ENCODE results near the gene CACNA2D3.

CACNA2D3 gene

DNA sequence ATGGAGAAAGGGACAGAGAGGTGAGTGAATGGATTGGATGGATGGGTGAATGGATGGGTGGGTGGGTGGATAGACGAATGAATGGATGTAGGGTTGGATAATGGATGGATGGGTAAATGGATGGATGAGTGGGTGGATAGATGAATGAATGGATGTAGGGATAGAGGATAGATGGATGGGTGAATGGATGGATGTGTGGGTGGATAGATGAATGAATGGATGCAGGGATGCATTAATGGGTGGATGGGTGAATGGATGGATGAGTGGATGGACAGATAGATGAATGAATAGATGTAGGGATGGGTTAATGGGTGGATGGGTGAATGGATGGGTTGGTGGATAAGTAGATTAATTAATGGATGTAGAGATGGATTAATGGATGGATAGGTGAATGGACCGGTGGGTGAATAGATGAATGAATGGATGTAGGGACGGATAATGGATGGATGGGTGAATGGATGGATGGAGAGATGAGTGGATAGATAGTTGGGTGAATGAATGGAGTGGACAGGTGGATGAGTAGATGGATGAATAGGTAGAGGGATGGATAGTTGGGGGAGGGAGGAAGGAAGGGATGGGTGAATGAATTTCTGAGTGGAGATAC is 28.6 kb downstream of the CACNA2D3 start:
- H3K4me1 ChIP-seq (ENCODE audit: control insufficient read depth, insufficient read depth, low read length, poor library complexity, severe bottlenecking), result no peaks in the 10 kb centered on the region
- WGBS, 2 experiments (ENCODE audit: insufficient coverage in 2 of 2), result 73 to 92% methylated on average over 3 of the region's 3 CpGs
- H3K36me3 ChIP-seq (ENCODE audit: control insufficient read depth, insufficient read depth, low read length), result no peaks in the 10 kb centered on the region
- no peak overlapping the region for H3K4me3 ChIP-seq (ENCODE audit: extremely low read depth, insufficient read depth, low read length, poor library complexity, severe bottlenecking)
- no peak overlapping the region for H3K27ac ChIP-seq (ENCODE audit: low read depth, low read length, severe bottlenecking)
- no peaks in the 10 kb centered on the region for H3K9me3 ChIP-seq (ENCODE audit: control insufficient read depth, low read length)

DNA sequence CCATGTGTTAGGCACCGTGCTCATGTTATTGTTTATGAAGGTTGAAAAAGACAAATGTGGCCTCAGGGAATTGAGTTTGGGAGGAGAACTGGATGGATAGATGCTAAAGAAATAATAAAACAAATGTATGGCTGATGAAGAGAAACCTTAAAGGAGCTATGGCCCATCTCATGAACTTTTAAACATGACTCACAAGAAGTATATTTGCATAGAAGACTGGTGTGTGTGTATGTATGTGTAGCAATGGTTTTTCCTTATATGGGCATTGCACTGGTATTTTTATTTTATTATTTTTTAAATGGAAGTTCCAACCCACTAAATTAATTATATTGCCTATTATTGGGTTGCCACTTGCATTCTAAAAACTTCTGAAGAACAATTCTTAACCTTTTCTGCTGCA is 31.1 kb downstream of the CACNA2D3 start:
- Histone ChIP-seq H3K9me3 (ENCODE audit: control insufficient read depth, low read length) (no peaks in the 10 kb centered on the region), H3K4me3 (ENCODE audit: extremely low read depth, insufficient read depth, low read length, poor library complexity, severe bottlenecking) (no peak overlapping the region), H3K4me1 (ENCODE audit: control insufficient read depth, insufficient read depth, low read length, poor library complexity, severe bottlenecking) (no peaks in the 10 kb centered on the region), H3K36me3 (ENCODE audit: control insufficient read depth, insufficient read depth, low read length) (no peaks in the 10 kb centered on the region), H3K27ac (ENCODE audit: low read depth, low read length, severe bottlenecking) (no peak overlapping the region)
- WGBS, 2 experiments (ENCODE audit: insufficient coverage in 2 of 2), result 60 to 83% methylated on average over 1 of the region's 1 CpG

DNA sequence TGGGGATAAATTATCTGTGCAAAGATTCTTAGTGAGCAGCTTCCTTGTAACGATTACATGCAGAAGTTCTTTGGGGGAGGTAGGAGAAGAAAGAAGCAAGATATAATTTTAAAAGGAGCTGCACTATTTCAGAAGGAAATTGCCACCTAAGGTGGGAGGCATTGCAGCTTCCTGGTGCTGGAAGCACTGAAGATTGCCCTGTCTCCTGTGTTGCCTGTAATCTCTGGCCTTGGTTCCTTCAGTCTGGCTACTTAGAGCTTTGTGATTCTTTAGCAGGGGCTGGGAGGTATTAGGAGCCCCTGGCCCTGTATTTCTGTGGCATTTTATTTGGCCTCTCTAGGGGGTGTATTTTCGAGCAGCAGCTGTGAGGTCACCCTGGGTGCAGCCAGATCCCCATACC is 35.5 kb downstream of the CACNA2D3 start:
- no peak overlapping the region for H3K4me3 ChIP-seq (ENCODE audit: extremely low read depth, insufficient read depth, low read length, poor library complexity, severe bottlenecking)
- H3K9me3 ChIP-seq (ENCODE audit: control insufficient read depth, low read length), result no peaks in the 10 kb centered on the region
- no peak overlapping the region for H3K27ac ChIP-seq (ENCODE audit: low read depth, low read length, severe bottlenecking)
- 83 to 100% methylated on average over 1 to 2 of the region's 2 CpGs for WGBS, 2 experiments (ENCODE audit: insufficient coverage in 2 of 2)
- H3K4me1 ChIP-seq (ENCODE audit: control insufficient read depth, insufficient read depth, low read length, poor library complexity, severe bottlenecking), result no peaks in the 10 kb centered on the region
- no peaks in the 10 kb centered on the region for H3K36me3 ChIP-seq (ENCODE audit: control insufficient read depth, insufficient read depth, low read length)

DNA sequence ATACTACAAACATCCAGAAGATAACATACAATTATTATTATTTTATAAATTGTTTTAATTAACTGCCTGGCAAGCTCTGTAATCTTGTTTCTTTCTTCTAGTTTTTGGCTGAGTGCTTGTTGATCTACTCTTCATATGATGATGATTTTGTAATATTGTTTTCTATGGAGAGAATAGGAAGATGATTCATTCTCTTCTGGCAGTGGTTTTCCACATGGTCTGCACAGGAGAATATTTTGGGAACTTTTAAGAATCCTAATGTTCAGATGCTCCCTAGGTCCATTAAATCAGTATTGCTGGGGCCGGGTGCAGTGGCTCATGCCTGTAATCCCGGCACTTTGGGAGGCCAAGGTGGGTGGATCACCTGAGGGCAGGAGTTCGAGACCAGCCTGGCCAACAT is 37.6 kb downstream of the CACNA2D3 start:
- H3K36me3 ChIP-seq (ENCODE audit: control insufficient read depth, insufficient read depth, low read length), result no peaks in the 10 kb centered on the region
- H3K4me1 ChIP-seq (ENCODE audit: control insufficient read depth, insufficient read depth, low read length, poor library complexity, severe bottlenecking), result no peaks in the 10 kb centered on the region
- no CpG with 5 or more reads among the region's 3 CpGs for WGBS, 2 experiments (ENCODE audit: insufficient coverage in 2 of 2)
- H3K27ac ChIP-seq (ENCODE audit: low read depth, low read length, severe bottlenecking), result no peak overlapping the region
- no peaks in the 10 kb centered on the region for H3K9me3 ChIP-seq (ENCODE audit: control insufficient read depth, low read length)
- H3K4me3 ChIP-seq (ENCODE audit: extremely low read depth, insufficient read depth, low read length, poor library complexity, severe bottlenecking), result no peak overlapping the region

DNA sequence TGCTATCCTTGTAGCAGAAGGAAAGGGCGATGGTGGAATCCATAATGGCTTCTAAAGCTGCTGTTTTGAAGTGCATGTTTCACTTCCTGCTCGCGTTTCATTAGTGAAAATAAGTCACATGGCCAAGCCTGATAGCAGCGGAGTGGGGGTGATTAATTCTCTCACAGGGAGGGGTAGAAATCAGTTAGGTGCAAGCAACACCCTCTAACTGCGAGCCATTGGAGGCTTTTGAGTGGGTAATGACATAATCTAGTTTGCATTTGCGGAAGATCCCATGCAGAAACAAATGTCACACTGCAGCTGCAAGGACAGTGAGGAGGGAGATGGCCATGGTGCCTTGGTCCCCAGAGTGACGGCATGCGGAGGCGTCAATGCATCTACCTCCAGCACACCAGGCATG is 41.1 kb downstream of the CACNA2D3 start:
- WGBS, 2 experiments (ENCODE audit: insufficient coverage in 2 of 2), result 68 to 72% methylated on average over 9 of the region's 9 CpGs
- Histone ChIP-seq H3K4me3 (ENCODE audit: extremely low read depth, insufficient read depth, low read length, poor library complexity, severe bottlenecking) (no peak overlapping the region), H3K27ac (ENCODE audit: low read depth, low read length, severe bottlenecking) (no peak overlapping the region), H3K9me3 (ENCODE audit: control insufficient read depth, low read length) (no peaks in the 10 kb centered on the region), H3K36me3 (ENCODE audit: control insufficient read depth, insufficient read depth, low read length) (no peaks in the 10 kb centered on the region), H3K4me1 (ENCODE audit: control insufficient read depth, insufficient read depth, low read length, poor library complexity, severe bottlenecking) (no peaks in the 10 kb centered on the region)

DNA sequence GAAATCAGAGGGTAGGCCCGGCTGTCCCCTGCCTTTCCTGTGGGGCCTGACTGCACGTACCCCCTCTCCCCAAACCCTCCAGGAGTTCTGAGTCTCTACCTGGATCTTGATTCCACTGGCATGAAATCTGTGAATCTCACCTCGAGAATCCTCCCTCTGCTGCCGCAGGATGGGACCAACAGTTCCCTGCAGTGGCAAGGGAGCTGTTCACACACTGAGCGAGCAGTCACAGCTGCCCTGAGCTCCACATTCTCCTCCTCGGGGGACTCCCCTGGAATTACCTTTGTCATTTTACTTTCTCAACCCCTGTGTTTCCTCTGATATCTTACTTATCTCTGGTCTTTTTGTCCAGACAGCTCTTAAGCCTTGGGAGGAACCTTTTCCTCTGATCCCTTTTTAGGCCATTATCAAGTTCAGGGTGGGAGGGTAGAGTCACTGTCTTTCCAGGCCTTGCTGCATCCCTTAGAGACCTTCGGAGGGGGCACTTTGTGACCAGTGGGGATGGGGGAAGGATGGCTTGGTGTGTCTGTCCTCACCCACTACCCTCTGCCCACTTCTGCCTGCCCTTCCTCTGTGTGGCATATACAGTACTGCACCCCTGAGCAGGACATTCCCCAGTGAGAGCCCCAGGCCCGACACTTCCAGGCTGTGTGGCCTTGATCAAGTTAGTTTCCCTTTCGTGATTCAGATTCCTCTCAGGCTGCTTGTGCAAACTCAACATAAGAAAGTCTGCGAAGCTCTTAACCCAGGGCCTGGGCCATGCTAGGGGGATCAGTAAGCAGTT is 42.0 kb downstream of the CACNA2D3 start:
- Histone ChIP-seq H3K4me1 (ENCODE audit: control insufficient read depth, insufficient read depth, low read length, poor library complexity, severe bottlenecking) (no peaks in the 10 kb centered on the region), H3K36me3 (ENCODE audit: control insufficient read depth, insufficient read depth, low read length) (no peaks in the 10 kb centered on the region), H3K4me3 (ENCODE audit: extremely low read depth, insufficient read depth, low read length, poor library complexity, severe bottlenecking) (no peak overlapping the region), H3K27ac (ENCODE audit: low read depth, low read length, severe bottlenecking) (no peak overlapping the region), H3K9me3 (ENCODE audit: control insufficient read depth, low read length) (no peaks in the 10 kb centered on the region)
- WGBS, 2 experiments (ENCODE audit: insufficient coverage in 2 of 2), result 82 to 83% methylated on average over 8 to 9 of the region's 10 CpGs

DNA sequence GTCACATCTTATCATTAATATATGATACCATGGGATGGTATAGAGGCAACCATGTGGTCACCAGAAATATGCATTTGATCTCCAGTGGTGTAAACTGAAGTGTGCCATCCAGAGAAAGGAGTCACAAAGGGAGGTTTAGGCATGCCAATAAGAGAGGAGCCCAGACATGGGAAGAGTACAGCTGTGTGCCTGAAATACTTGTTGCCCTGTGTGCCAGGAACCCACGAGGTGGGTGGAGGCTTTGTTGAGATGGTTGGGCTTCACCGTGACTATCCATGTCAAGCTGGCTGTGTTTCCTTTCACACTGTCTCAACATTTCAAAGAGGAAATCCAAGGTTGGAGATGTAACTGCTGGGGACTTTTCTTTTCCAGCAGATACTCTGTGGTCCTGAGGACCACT is 43.5 kb downstream of the CACNA2D3 start:
- Histone ChIP-seq H3K9me3 (ENCODE audit: control insufficient read depth, low read length) (no peaks in the 10 kb centered on the region), H3K27ac (ENCODE audit: low read depth, low read length, severe bottlenecking) (no peak overlapping the region), H3K36me3 (ENCODE audit: control insufficient read depth, insufficient read depth, low read length) (no peaks in the 10 kb centered on the region), H3K4me3 (ENCODE audit: extremely low read depth, insufficient read depth, low read length, poor library complexity, severe bottlenecking) (no peak overlapping the region), H3K4me1 (ENCODE audit: control insufficient read depth, insufficient read depth, low read length, poor library complexity, severe bottlenecking) (no peaks in the 10 kb centered on the region)
- 80% methylated on average over 1 of the region's 2 CpGs; no CpG with 5 or more reads in 1 of the 2 experiments for WGBS, 2 experiments (ENCODE audit: insufficient coverage in 2 of 2)

DNA sequence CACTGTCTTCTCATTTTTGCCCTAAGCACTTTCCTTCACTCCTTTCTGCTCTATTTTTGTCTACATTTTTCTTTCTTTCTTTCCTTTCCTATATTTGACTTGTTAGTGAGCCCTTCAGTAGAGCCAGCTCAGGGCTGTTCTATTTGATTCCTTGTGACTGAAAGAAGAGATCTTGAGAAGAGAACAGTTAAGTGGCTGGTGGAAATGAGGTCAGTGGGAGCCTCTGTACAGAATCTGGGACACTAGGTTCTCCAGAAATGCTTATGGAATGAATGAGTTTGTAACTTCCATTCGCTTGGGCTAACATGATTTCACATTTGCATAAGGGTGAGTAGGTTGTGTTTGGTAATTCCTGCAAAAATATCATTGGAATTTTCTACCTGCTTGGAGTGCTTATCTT is 45.6 kb downstream of the CACNA2D3 start:
- Histone ChIP-seq H3K36me3 (ENCODE audit: control insufficient read depth, insufficient read depth, low read length) (no peaks in the 10 kb centered on the region), H3K4me1 (ENCODE audit: control insufficient read depth, insufficient read depth, low read length, poor library complexity, severe bottlenecking) (peaks cover 4% of the 10 kb centered on the region), H3K27ac (ENCODE audit: low read depth, low read length, severe bottlenecking) (no peak overlapping the region), H3K4me3 (ENCODE audit: extremely low read depth, insufficient read depth, low read length, poor library complexity, severe bottlenecking) (no peak overlapping the region), H3K9me3 (ENCODE audit: control insufficient read depth, low read length) (no peaks in the 10 kb centered on the region)
- 91 to 93% methylated on average over 1 of the region's 1 CpG for WGBS, 2 experiments (ENCODE audit: insufficient coverage in 2 of 2)

DNA sequence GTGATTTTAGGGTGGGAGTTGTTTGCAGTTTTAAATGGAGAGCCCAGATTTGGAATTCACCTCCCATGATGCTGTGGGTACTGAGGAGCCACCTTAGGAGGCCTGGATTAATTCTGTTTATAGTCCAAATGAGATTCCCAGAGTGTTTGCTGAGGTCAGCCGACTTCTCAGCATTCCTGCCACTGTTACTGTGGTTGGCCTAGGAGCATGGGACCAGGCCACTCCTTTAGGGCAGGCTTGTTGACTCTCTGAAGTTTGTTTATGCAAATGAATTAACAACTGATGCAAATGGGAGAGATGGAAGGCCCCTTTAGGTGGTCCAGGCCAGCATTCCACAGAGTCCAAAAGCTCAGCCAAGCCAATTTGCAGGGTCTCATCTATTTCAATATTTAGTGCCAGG is 46.1 kb downstream of the CACNA2D3 start:
- H3K4me1 ChIP-seq (ENCODE audit: control insufficient read depth, insufficient read depth, low read length, poor library complexity, severe bottlenecking), result peaks cover 4% of the 10 kb centered on the region
- no peaks in the 10 kb centered on the region for H3K36me3 ChIP-seq (ENCODE audit: control insufficient read depth, insufficient read depth, low read length)
- 67 to 89% methylated on average over 1 of the region's 1 CpG for WGBS, 2 experiments (ENCODE audit: insufficient coverage in 2 of 2)
- H3K4me3 ChIP-seq (ENCODE audit: extremely low read depth, insufficient read depth, low read length, poor library complexity, severe bottlenecking), result no peak overlapping the region
- H3K27ac ChIP-seq (ENCODE audit: low read depth, low read length, severe bottlenecking), result no peak overlapping the region
- no peaks in the 10 kb centered on the region for H3K9me3 ChIP-seq (ENCODE audit: control insufficient read depth, low read length)

DNA sequence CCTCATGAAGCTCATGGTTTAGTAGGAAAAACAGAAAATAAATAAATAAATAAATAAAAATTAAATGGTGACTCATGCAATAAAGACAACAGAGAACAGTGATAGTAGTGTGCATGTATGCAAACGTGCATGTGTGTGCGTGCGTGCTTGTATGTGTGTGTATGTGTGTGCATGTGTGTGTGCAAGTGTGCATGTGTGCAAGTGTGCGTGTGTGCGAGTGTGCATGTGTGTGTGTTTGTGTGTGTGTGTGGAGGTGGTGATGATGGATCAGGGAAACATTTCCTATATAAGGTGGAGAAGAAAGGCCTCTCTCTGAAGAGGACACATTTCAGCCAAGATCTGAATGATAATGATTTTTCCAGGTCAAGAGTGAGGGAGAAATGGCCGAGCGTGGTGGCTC is 47.2 kb downstream of the CACNA2D3 start:
- 87 to 95% methylated on average over 7 of the region's 7 CpGs for WGBS, 2 experiments (ENCODE audit: insufficient coverage in 2 of 2)

DNA sequence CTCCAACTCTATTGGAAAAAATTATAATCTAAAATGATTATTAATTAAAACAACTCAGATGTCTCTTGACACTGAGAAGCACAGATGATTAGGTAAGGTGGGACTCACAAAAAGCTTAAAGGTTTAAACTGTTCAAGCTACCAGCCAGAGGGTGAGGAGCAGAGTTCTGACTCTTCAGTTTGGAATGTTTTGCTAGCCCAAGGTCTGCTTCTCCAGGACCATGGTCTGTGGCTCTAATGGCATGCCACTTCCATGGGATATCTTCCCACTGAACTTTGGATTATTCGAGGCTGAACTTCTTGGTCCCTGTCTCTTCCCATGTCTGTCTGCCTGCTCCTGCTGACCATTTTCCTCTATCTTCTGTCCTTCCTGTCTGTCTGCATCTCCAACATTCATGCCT is 49.2 kb downstream of the CACNA2D3 start:
- H3K4me1 ChIP-seq (ENCODE audit: control insufficient read depth, insufficient read depth, low read length, poor library complexity, severe bottlenecking), result peaks cover 4% of the 10 kb centered on the region
- WGBS, 2 experiments (ENCODE audit: insufficient coverage in 2 of 2), result 70 to 80% methylated on average over 1 of the region's 1 CpG
- H3K9me3 ChIP-seq (ENCODE audit: control insufficient read depth, low read length), result no peaks in the 10 kb centered on the region
- H3K4me3 ChIP-seq (ENCODE audit: extremely low read depth, insufficient read depth, low read length, poor library complexity, severe bottlenecking), result no peak overlapping the region
- no peak overlapping the region for H3K27ac ChIP-seq (ENCODE audit: low read depth, low read length, severe bottlenecking)
- H3K36me3 ChIP-seq (ENCODE audit: control insufficient read depth, insufficient read depth, low read length), result no peaks in the 10 kb centered on the region

More for the DNA sequence above, 47.2 kb downstream of the CACNA2D3 start:
- Histone ChIP-seq H3K4me1 (ENCODE audit: control insufficient read depth, insufficient read depth, low read length, poor library complexity, severe bottlenecking) (peaks cover 4% of the 10 kb centered on the region), H3K36me3 (ENCODE audit: control insufficient read depth, insufficient read depth, low read length) (no peaks in the 10 kb centered on the region), H3K9me3 (ENCODE audit: control insufficient read depth, low read length) (no peaks in the 10 kb centered on the region), H3K27ac (ENCODE audit: low read depth, low read length, severe bottlenecking) (no peak overlapping the region), H3K4me3 (ENCODE audit: extremely low read depth, insufficient read depth, low read length, poor library complexity, severe bottlenecking) (no peak overlapping the region)

Measured in mesodermal cell (in vitro differentiated cells).